HepG2 (cell line): Measurements from ENCODE around the gene SPACDR. TPM values are rescaled to one million over a fixed set of nuclear protein-coding genes. Genes with fewer than 3 reads are reported as not detected.

Experiments
- GLMP ChIP-seq: sonication (generic); formaldehyde crosslinking; IDR thresholded peaks from 2 replicates; pipeline ENCODE4 v1.9.0; 2021; ENCODE audit warnings: missing genetic modification reagents, mild to moderate bottlenecking, borderline replicate concordance
- HNRNPLL ChIP-seq: fragments of 200-400 bp; formaldehyde crosslinking; IDR thresholded peaks from 2 replicates; pipeline ENCODE4 v1.6.1; 2017; ENCODE audit warnings: mild to moderate bottlenecking, low read depth, low read length; ENCODE audit not compliant: poor library complexity, severe bottlenecking
- KDM2A ChIP-seq: sonication (generic); formaldehyde crosslinking; IDR thresholded peaks from 2 replicates; pipeline ENCODE4 v1.4.0; 2020; ENCODE audit warnings: low read depth, missing genetic modification reagents, borderline replicate concordance
- MTF2 ChIP-seq: sonication (generic); formaldehyde crosslinking; IDR thresholded peaks from 2 replicates; pipeline ENCODE4 v1.5.0; 2020; ENCODE audit warnings: missing genetic modification reagents, borderline replicate concordance
- MZF1 ChIP-seq: sonication (generic); formaldehyde crosslinking; IDR thresholded peaks from 2 replicates; pipeline ENCODE4 v1.8.1; 2023; ENCODE audit warnings: mild to moderate bottlenecking, missing genetic modification reagents, borderline replicate concordance
- PHF5A ChIP-seq: IDR thresholded peaks from one replicate; pipeline ENCODE4 v1.6.1; 2018; ENCODE audit warnings: low read depth, missing genetic modification reagents; ENCODE audit not compliant: unreplicated experiment
- SMC3 ChIP-seq: IDR thresholded peaks from 2 replicates; pipeline ENCODE4 v1.6.1; 2011; ENCODE audit warnings: low read length, improper control_type of control experiment
- SYNCRIP ChIP-seq: fragments of 200-400 bp; formaldehyde crosslinking; IDR thresholded peaks from 2 replicates; pipeline ENCODE4 v1.6.1; 2018; ENCODE audit warnings: mild to moderate bottlenecking, low read depth, low read length; ENCODE audit not compliant: insufficient read depth
- ZBTB21 ChIP-seq: sonication (generic); formaldehyde crosslinking; IDR thresholded peaks from 2 replicates; pipeline ENCODE4 v1.4.0; 2020; ENCODE audit warnings: missing genetic modification reagents
- ZFP41 ChIP-seq: sonication (generic); formaldehyde crosslinking; IDR thresholded peaks from 2 replicates; pipeline ENCODE4 v1.4.0; 2020; ENCODE audit warnings: mild to moderate bottlenecking, missing genetic modification reagents, borderline replicate concordance
- ZNF34 ChIP-seq: sonication (generic); formaldehyde crosslinking; IDR thresholded peaks from 2 replicates; pipeline ENCODE4 v1.4.0; 2020; ENCODE audit warnings: mild to moderate bottlenecking, missing genetic modification reagents, borderline replicate concordance
- ZNF614 ChIP-seq: IDR thresholded peaks from 2 replicates; pipeline ENCODE4 v1.6.1; 2018; ENCODE audit warnings: missing biosample characterization, missing genetic modification reagents, inconsistent platforms, borderline replicate concordance
- ZNF616 ChIP-seq: sonication (generic); formaldehyde crosslinking; IDR thresholded peaks from 2 replicates; pipeline ENCODE4 v1.5.0; 2020; ENCODE audit warnings: low read depth, mild to moderate bottlenecking, missing genetic modification reagents
- polyA plus RNA-seq, 8 experiments: library from polyadenylated mRNA; depleted of rRNA in 3 of 8; stranded (reverse) in 7 of 8; unstranded in 1 of 8; fragments of >200 nt; fragmentation: Illumina TruSeq in 4 of 8; extraction: Trizol in 4 of 8; gene quantifications; 2 replicates each; pipeline versions ENCODE4 v1.2.1 to v1.2.3, GENCODE V29; 2011 to 2016; ENCODE audit warnings: low read depth in 4 of 8, missing spikeins in 1 of 8, mixed read lengths in 1 of 8; ENCODE audit not compliant: insufficient read depth in 1 of 8
- total RNA-seq, 5 experiments: library from RNA; depleted of rRNA; stranded (reverse); fragments of >200 nt; fragmentation: Illumina TruSeq; extraction: Trizol; gene quantifications; 2 replicates each; pipeline ENCODE4 v1.2.3, GENCODE V29; 2016; ENCODE audit warnings: low read depth in 1 of 5
- TF ChIP-seq, protein P1 (sequence below), 2 experiments: sonication (generic) in 1 of 2; formaldehyde crosslinking in 1 of 2; IDR thresholded peaks; 2 replicates each; pipeline versions ENCODE4 v1.4.0 to v1.6.1; 2016 to 2020; ENCODE audit warnings: borderline replicate concordance in 1 of 2, low read depth in 1 of 2, mild to moderate bottlenecking in 1 of 2, missing genetic modification reagents in 1 of 2
- TF ChIP-seq, protein P2 (sequence below): sonication (generic); formaldehyde crosslinking; IDR thresholded peaks from 2 replicates; pipeline ENCODE4 v1.5.0; 2020; ENCODE audit warnings: missing genetic modification reagents
- TF ChIP-seq, protein P3 (sequence below): sonication (generic); formaldehyde crosslinking; IDR thresholded peaks from 2 replicates; pipeline ENCODE4 v1.5.1; 2020; ENCODE audit warnings: missing genetic modification reagents, mild to moderate bottlenecking, borderline replicate concordance
- TF ChIP-seq, protein P4 (sequence below): sonication (generic); formaldehyde crosslinking; IDR thresholded peaks from 2 replicates; pipeline ENCODE4 v1.8.1; 2023; ENCODE audit warnings: missing genetic modification reagents, mild to moderate bottlenecking, borderline replicate concordance

Gene SPACDR
- total and polyA plus RNA-seq, 2 of the 13 experiments (the other 11 are each of a cell fraction or from before 2014, with no cell fraction given): 0.41 TPM; not detected in 1

DNA sequence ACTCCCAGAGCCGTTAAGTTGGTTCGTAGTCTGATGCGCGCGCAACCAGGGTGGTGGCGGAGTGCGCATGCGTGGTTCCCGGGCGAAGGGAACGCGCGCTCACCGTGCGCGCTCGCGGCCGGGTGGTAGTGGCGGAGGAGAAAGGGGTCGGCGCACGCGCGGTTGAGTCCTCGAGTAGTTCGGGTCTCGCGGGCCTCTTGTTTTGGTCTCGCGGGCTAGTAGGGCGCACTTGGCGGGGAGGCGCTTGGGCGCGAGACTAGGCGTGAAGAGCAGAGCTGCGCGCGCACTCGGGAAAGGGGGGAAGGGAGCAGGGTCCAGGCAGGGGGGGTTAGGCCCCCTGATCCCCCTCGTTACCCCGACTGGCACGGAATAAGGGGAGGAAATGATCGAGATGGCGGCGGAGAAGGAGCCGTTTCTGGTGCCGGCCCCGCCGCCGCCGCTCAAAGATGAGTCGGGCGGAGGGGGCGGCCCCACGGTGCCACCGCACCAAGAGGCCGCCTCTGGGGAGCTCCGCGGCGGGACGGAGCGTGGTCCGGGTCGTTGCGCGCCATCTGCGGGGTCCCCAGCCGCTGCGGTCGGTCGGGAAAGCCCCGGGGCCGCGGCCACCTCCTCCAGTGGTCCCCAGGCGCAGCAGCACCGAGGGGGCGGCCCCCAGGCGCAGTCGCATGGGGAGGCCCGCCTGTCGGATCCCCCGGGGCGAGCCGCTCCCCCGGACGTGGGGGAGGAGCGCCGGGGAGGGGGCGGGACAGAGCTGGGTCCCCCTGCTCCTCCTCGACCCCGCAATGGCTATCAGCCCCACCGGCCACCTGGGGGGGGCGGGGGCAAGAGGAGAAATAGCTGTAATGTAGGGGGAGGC lies 34.2 kb downstream of the SPACDR start, which contains the start of gene MEPCE (continued):
- TF ChIP-seq, protein P1, sequence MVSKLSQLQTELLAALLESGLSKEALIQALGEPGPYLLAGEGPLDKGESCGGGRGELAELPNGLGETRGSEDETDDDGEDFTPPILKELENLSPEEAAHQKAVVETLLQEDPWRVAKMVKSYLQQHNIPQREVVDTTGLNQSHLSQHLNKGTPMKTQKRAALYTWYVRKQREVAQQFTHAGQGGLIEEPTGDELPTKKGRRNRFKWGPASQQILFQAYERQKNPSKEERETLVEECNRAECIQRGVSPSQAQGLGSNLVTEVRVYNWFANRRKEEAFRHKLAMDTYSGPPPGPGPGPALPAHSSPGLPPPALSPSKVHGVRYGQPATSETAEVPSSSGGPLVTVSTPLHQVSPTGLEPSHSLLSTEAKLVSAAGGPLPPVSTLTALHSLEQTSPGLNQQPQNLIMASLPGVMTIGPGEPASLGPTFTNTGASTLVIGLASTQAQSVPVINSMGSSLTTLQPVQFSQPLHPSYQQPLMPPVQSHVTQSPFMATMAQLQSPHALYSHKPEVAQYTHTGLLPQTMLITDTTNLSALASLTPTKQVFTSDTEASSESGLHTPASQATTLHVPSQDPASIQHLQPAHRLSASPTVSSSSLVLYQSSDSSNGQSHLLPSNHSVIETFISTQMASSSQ (IDR thresholded peaks at IDR 0.05; ENCODE audit: low read depth): no peak
- TF ChIP-seq, protein P1 (CRISPR knock-in tag; IDR thresholded peaks at IDR 0.05; ENCODE audit: borderline replicate concordance): no peak
- TF ChIP-seq SYNCRIP (no peak), KDM2A (CRISPR knock-in tag) (no peak), ZNF614 (0 out of 2 replicates have a peak, but pooled peaks have one; percentile 5), GLMP (no peak), MTF2 (CRISPR knock-in tag) (no peak), ZBTB21 (CRISPR knock-in tag) (no peak), PHF5A (CRISPR knock-in tag) (peak; percentile 17), HNRNPLL (no peak), SMC3 (no peak), ZNF34 (CRISPR knock-in tag) (no peak), MZF1 (CRISPR knock-in tag) (no peak), ZNF616 (CRISPR knock-in tag) (0 out of 2 replicates have a peak, but pooled peaks have one; percentile 17), ZFP41 (CRISPR knock-in tag) (0 out of 2 replicates have a peak, but pooled peaks have one; percentile 61)
- TF ChIP-seq, protein P2, sequence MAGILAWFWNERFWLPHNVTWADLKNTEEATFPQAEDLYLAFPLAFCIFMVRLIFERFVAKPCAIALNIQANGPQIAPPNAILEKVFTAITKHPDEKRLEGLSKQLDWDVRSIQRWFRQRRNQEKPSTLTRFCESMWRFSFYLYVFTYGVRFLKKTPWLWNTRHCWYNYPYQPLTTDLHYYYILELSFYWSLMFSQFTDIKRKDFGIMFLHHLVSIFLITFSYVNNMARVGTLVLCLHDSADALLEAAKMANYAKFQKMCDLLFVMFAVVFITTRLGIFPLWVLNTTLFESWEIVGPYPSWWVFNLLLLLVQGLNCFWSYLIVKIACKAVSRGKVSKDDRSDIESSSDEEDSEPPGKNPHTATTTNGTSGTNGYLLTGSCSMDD (CRISPR knock-in tag): no peak
- TF ChIP-seq, protein P3, sequence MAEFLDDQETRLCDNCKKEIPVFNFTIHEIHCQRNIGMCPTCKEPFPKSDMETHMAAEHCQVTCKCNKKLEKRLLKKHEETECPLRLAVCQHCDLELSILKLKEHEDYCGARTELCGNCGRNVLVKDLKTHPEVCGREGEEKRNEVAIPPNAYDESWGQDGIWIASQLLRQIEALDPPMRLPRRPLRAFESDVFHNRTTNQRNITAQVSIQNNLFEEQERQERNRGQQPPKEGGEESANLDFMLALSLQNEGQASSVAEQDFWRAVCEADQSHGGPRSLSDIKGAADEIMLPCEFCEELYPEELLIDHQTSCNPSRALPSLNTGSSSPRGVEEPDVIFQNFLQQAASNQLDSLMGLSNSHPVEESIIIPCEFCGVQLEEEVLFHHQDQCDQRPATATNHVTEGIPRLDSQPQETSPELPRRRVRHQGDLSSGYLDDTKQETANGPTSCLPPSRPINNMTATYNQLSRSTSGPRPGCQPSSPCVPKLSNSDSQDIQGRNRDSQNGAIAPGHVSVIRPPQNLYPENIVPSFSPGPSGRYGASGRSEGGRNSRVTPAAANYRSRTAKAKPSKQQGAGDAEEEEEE (CRISPR knock-in tag): no peak
- TF ChIP-seq, protein P4, sequence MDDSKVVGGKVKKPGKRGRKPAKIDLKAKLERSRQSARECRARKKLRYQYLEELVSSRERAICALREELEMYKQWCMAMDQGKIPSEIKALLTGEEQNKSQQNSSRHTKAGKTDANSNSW (CRISPR knock-in tag): 0 out of 2 replicates have a peak, but pooled peaks have one; percentile 63
